Amygdala (tissue), 56 donors: ENCODE measurements around the gene NCK1.
A peak's percentile ranks its signal among the peaks of the same experiment; 100 is the strongest.
"Not testable (repeated sequence)": the region's sequence is repeated elsewhere in the genome, so short reads cannot be mapped to it uniquely, and the experiment has no call there.

Experiments
- DNase-seq, 56 donors: peaks; one replicate each; lab custom pipeline; 2025; lab: John Stamatoyannopoulos, UW

NCK1 gene

GRCh38 chr3:136979204-136979603 is 117.2 kb downstream of the NCK1 start:
- DNase-seq: no peak

GRCh38 chr3:136979684-136980083 is 117.7 kb downstream of the NCK1 start:
- DNase-seq: no peak

GRCh38 chr3:136982033-136982432 is 120.0 kb downstream of the NCK1 start:
- DNase-seq: no peak

- no peak for DNase-seq
Measured at GRCh38 chr3:136982520-136983138, 120.6 kb downstream of the NCK1 start.

GRCh38 chr3:136984837-136985236 is 122.8 kb downstream of the NCK1 start:
- no peak for DNase-seq

- not testable (repeated sequence) for DNase-seq
Measured at GRCh38 chr3:136987398-136987980, 125.5 kb downstream of the NCK1 start.

GRCh38 chr3:136988651-136989050 is 126.6 kb downstream of the NCK1 start:
- DNase-seq: no peak

GRCh38 chr3:136989781-136990524 is 127.9 kb downstream of the NCK1 start:
- DNase-seq: no peak

- DNase-seq: no peak
Measured at GRCh38 chr3:136990826-136991225, 128.8 kb downstream of the NCK1 start.

GRCh38 chr3:136992115-136992514 is 130.1 kb downstream of the NCK1 start:
- DNase-seq: no peak

- peak in 43 of 56 donors; percentile 5 to 84 (median 30) for DNase-seq
Measured at GRCh38 chr3:136994772-136995516, 132.9 kb downstream of the NCK1 start.

GRCh38 chr3:136995652-136996051 is 133.6 kb downstream of the NCK1 start:
- DNase-seq: no peak
